DOHH2 (cell line): Measurements from ENCODE around the gene RBM12.
"Not testable (repeated sequence)": the region's sequence is repeated elsewhere in the genome, so short reads cannot be mapped to it uniquely, and the experiment has no call there.

Source experiments
- H3F3A ChIP-seq: fragments of 200-600 bp; sonication (generic), shearing (Covaris generic); 2 replicates; pipeline ENCODE4 v1.6.0; 2016; ENCODE audit warnings: antibody characterized with exemption, mild to moderate bottlenecking; ENCODE audit not compliant: control insufficient read depth, insufficient read depth
- H3K27ac ChIP-seq: fragments of 200-600 bp; sonication (generic); 2 replicates; pipeline ENCODE4 v1.5.1; 2014; ENCODE audit warnings: low read depth, mild to moderate bottlenecking, low read length, moderate library complexity
- H3K27me3 ChIP-seq: fragments of 200-600 bp; sonication (generic); 2 replicates; pipeline ENCODE4 v1.6.1; 2014; ENCODE audit warnings: mild to moderate bottlenecking, low read length, mixed read lengths; ENCODE audit not compliant: control insufficient read depth
- H3K36me3 ChIP-seq: fragments of 200-600 bp; sonication (generic); 2 replicates; pipeline ENCODE4 v1.6.1; 2014; ENCODE audit warnings: mild to moderate bottlenecking, low read length, moderate library complexity, mixed read lengths; ENCODE audit not compliant: control insufficient read depth
- H3K4me1 ChIP-seq: fragments of 200-600 bp; sonication (generic); 2 replicates; pipeline ENCODE4 v1.6.1; 2014; ENCODE audit warnings: mild to moderate bottlenecking, low read length, mixed read lengths; ENCODE audit not compliant: control insufficient read depth
- H3K4me2 ChIP-seq: fragments of 200-600 bp; sonication (generic); 2 replicates; pipeline ENCODE4 v1.6.0; 2014; ENCODE audit warnings: mild to moderate bottlenecking, low read length, moderate library complexity
- H3K4me3 ChIP-seq: fragments of 200-600 bp; sonication (generic); 2 replicates; pipeline ENCODE4 v1.5.1; 2014; ENCODE audit warnings: mild to moderate bottlenecking, low read length, mixed read lengths
- H3K79me2 ChIP-seq: fragments of 200-600 bp; sonication (generic); 2 replicates; pipeline ENCODE4 v1.6.1; 2014; ENCODE audit warnings: mild to moderate bottlenecking, low read length, mixed read lengths; ENCODE audit not compliant: control insufficient read depth
- H3K9me2 ChIP-seq: fragments of 200-600 bp; sonication (generic); replicated peaks from 2 replicates; pipeline ENCODE4 v1.6.1; 2014; ENCODE audit warnings: mild to moderate bottlenecking, low read length, mixed read lengths; ENCODE audit not compliant: control insufficient read depth
- H3K9me3 ChIP-seq: fragments of 200-600 bp; sonication (generic); 2 replicates; pipeline ENCODE4 v1.6.1; 2014; ENCODE audit warnings: antibody characterized with exemption, low read length, mixed read lengths; ENCODE audit not compliant: control insufficient read depth, insufficient read depth
- H4K20me1 ChIP-seq: fragments of 200-600 bp; sonication (generic); 2 replicates; pipeline ENCODE4 v1.6.0; 2014; ENCODE audit warnings: low read depth, mild to moderate bottlenecking, antibody characterized with exemption, low read length, moderate library complexity; ENCODE audit not compliant: control insufficient read depth, insufficient read depth
- CTCF ChIP-seq: fragments of 200-600 bp; sonication (generic); IDR thresholded peaks from one replicate; pipeline ENCODE4 v1.5.1; 2014; ENCODE audit warnings: antibody characterized with exemption, mild to moderate bottlenecking, low read depth, low read length; ENCODE audit not compliant: poor library complexity, severe bottlenecking
- EZH2phosphoT487 ChIP-seq: fragments of 200-600 bp; sonication (generic); IDR thresholded peaks from 2 replicates; pipeline ENCODE4 v1.6.1; 2017; ENCODE audit warnings: borderline replicate concordance, mild to moderate bottlenecking, antibody characterized with exemption, low read length, moderate library complexity, mixed read lengths

Gene RBM12

GRCh38 chr20:35709259-35709658, 44.6 kb upstream of the RBM12 start:
- Histone ChIP-seq H3F3A (peaks cover 92% of the 10 kb centered on the region), H4K20me1 (peaks cover 20% of the 10 kb centered on the region), H3K9me2 (no peaks in the 10 kb centered on the region), H3K79me2 (peaks cover 64% of the 10 kb centered on the region), H3K4me3 (no peak overlapping the region), H3K4me1 (no peaks in the 10 kb centered on the region), H3K27me3 (no peaks in the 10 kb centered on the region), H3K27ac (no peak overlapping the region), H3K36me3 (peaks cover 94% of the 10 kb centered on the region), H3K4me2 (no peak overlapping the region), H3K9me3 (no peaks in the 10 kb centered on the region)
- TF ChIP-seq EZH2phosphoT487 (no peak), CTCF (no peak)

GRCh38 chr20:35708502-35708901, 43.8 kb upstream of the RBM12 start:
- Histone ChIP-seq H3K9me2 (no peaks in the 10 kb centered on the region), H3K4me2 (no peak overlapping the region), H4K20me1 (peaks cover 20% of the 10 kb centered on the region), H3K27ac (no peak overlapping the region), H3K79me2 (peaks cover 57% of the 10 kb centered on the region), H3F3A (peaks cover 92% of the 10 kb centered on the region), H3K9me3 (no peaks in the 10 kb centered on the region), H3K36me3 (peaks cover 94% of the 10 kb centered on the region), H3K4me3 (no peak overlapping the region), H3K4me1 (no peaks in the 10 kb centered on the region), H3K27me3 (no peaks in the 10 kb centered on the region)
- TF ChIP-seq EZH2phosphoT487: no peak
- no peak for TF ChIP-seq CTCF

- H3K9me2 ChIP-seq, H3K4me2 ChIP-seq, H3K9me3 ChIP-seq, H3K4me3 ChIP-seq, H3K4me1 ChIP-seq, H3K27ac ChIP-seq, H3K27me3 ChIP-seq: not testable (repeated sequence)
- Histone ChIP-seq H3K79me2 (peaks cover 46% of the 10 kb centered on the region), H3K36me3 (peaks cover 96% of the 10 kb centered on the region), H3F3A (peaks cover 98% of the 10 kb centered on the region), H4K20me1 (peaks cover 17% of the 10 kb centered on the region; the same call in 1 of the 2 replicates)
Observed at GRCh38 chr20:35706591-35707529, 42.2 kb upstream of the RBM12 start.

- not testable (repeated sequence) for H3K4me2 ChIP-seq, H3K9me3 ChIP-seq, H3K9me2 ChIP-seq, H3K4me1 ChIP-seq, H3K27ac ChIP-seq, H3K4me3 ChIP-seq, H3K27me3 ChIP-seq
- H3K79me2 ChIP-seq: peaks cover 41% of the 10 kb centered on the region
- peaks cover 95% of the 10 kb centered on the region for H3F3A ChIP-seq
- H4K20me1 ChIP-seq: peaks cover 11% of the 10 kb centered on the region; the same call in 1 of the 2 replicates
- peaks cover 96% of the 10 kb centered on the region for H3K36me3 ChIP-seq
Observed at GRCh38 chr20:35705894-35706293, 41.2 kb upstream of the RBM12 start.
